Duodenal mucosa (tissue), 2 donors: ENCODE data around the gene RWDD4.
"Not testable (repeated sequence)": the region's sequence is repeated elsewhere in the genome, so short reads cannot be mapped to it uniquely, and the experiment has no call there.

Source experiments
- H3K27ac ChIP-seq: one replicate; pipeline ENCODE4 v1.7.0; 2013; ENCODE audit warnings: low read depth, low read length
- H3K27me3 ChIP-seq, 2 donors: one replicate each; pipeline ENCODE4 v1.7.0; 2013; ENCODE audit warnings: low read length in 2 of 2, control low read depth in 1 of 2; ENCODE audit not compliant: insufficient read depth in 2 of 2, control insufficient read depth in 1 of 2
- H3K36me3 ChIP-seq, 2 donors: one replicate each; pipeline ENCODE4 v1.7.0; 2013; ENCODE audit warnings: low read length in 2 of 2, control low read depth in 1 of 2; ENCODE audit not compliant: insufficient read depth in 2 of 2, control insufficient read depth in 1 of 2
- H3K4me1 ChIP-seq, 2 donors: one replicate each; pipeline ENCODE4 v1.7.0; 2013; ENCODE audit warnings: low read length in 2 of 2, control low read depth in 1 of 2; ENCODE audit not compliant: insufficient read depth in 2 of 2, control insufficient read depth in 1 of 2
- H3K4me3 ChIP-seq, 2 donors: one replicate each; pipeline ENCODE4 v1.7.0; 2013; ENCODE audit warnings: low read length in 2 of 2, low read depth in 1 of 2
- H3K9ac ChIP-seq, 2 donors: one replicate each; pipeline ENCODE4 v1.7.0; 2013; ENCODE audit warnings: low read length in 2 of 2, low read depth in 1 of 2
- H3K9me3 ChIP-seq, 2 donors: one replicate each; pipeline ENCODE4 v1.7.0; 2013; ENCODE audit warnings: low read length in 2 of 2, control low read depth in 1 of 2; ENCODE audit not compliant: control insufficient read depth in 1 of 2

The RWDD4 gene

GRCh38 chr4:183637461-183637860 lies 21.5 kb downstream of the RWDD4 start:
- Histone ChIP-seq H3K4me3 (no peak overlapping the region), H3K9ac (no peak overlapping the region), H3K27ac (no peak overlapping the region), H3K9me3 (no peaks in the 10 kb centered on the region), H3K36me3 (peaks cover 0 to 1% of the 10 kb centered on the region in 2 donors), H3K4me1 (no peaks in the 10 kb centered on the region), H3K27me3 (no peaks in the 10 kb centered on the region)

- H3K9me3 ChIP-seq, result no peaks in the 10 kb centered on the region
- no peaks in the 10 kb centered on the region for H3K36me3 ChIP-seq
- peak overlapping the region; percentile 37 to 50 for H3K4me3 ChIP-seq
- H3K4me1 ChIP-seq, result no peaks in the 10 kb centered on the region
- peak overlapping the region in 1 of 2 donors; percentile 34 for H3K9ac ChIP-seq
- no peak overlapping the region for H3K27ac ChIP-seq
- H3K27me3 ChIP-seq, result no peaks in the 10 kb centered on the region
Measured at GRCh38 chr4:183636923-183637322, 22.1 kb downstream of the RWDD4 start.

GRCh38 chr4:183636503-183636902 lies 22.5 kb downstream of the RWDD4 start:
- Histone ChIP-seq H3K4me1 (no peaks in the 10 kb centered on the region), H3K27me3 (no peaks in the 10 kb centered on the region), H3K27ac (no peak overlapping the region), H3K9me3 (no peaks in the 10 kb centered on the region), H3K4me3 (peak overlapping the region; percentile 37 to 50), H3K36me3 (no peaks in the 10 kb centered on the region), H3K9ac (peak overlapping the region in 1 of 2 donors; percentile 34)

- H3K4me3 ChIP-seq, result no peak overlapping the region
- no peaks in the 10 kb centered on the region for H3K4me1 ChIP-seq
- H3K9ac ChIP-seq, result no peak overlapping the region
- H3K36me3 ChIP-seq, result no peaks in the 10 kb centered on the region
- H3K27me3 ChIP-seq, result no peaks in the 10 kb centered on the region
- no peak overlapping the region for H3K27ac ChIP-seq
- H3K9me3 ChIP-seq, result no peaks in the 10 kb centered on the region
Measured at GRCh38 chr4:183635741-183636140, 23.2 kb downstream of the RWDD4 start.

GRCh38 chr4:183635321-183635720 lies 23.7 kb downstream of the RWDD4 start:
- Histone ChIP-seq H3K4me3 (no peak overlapping the region), H3K4me1 (no peaks in the 10 kb centered on the region), H3K9me3 (no peaks in the 10 kb centered on the region)

GRCh38 chr4:183633476-183634400 lies 25.2 kb downstream of the RWDD4 start:
- H3K27ac ChIP-seq, result no peak overlapping the region
- no peak overlapping the region for H3K4me3 ChIP-seq
- H3K27me3 ChIP-seq, result no peaks in the 10 kb centered on the region
- no peaks in the 10 kb centered on the region for H3K9me3 ChIP-seq
- no peak overlapping the region for H3K9ac ChIP-seq
- H3K36me3 ChIP-seq, result no peaks in the 10 kb centered on the region
- H3K4me1 ChIP-seq, result no peaks in the 10 kb centered on the region

More at GRCh38 chr4:183635321-183635720, 23.7 kb downstream of the RWDD4 start:
- no peaks in the 10 kb centered on the region for H3K27me3 ChIP-seq
- H3K9ac ChIP-seq, result no peak overlapping the region
- H3K36me3 ChIP-seq, result no peaks in the 10 kb centered on the region
- no peak overlapping the region for H3K27ac ChIP-seq

- Histone ChIP-seq H3K9me3 (no peaks in the 10 kb centered on the region), H3K9ac (no peak overlapping the region), H3K4me1 (no peaks in the 10 kb centered on the region), H3K27me3 (no peaks in the 10 kb centered on the region), H3K36me3 (no peaks in the 10 kb centered on the region), H3K4me3 (no peak overlapping the region), H3K27ac (no peak overlapping the region)
Measured at GRCh38 chr4:183632689-183633088, 26.3 kb downstream of the RWDD4 start.

GRCh38 chr4:183631577-183632198 lies 27.3 kb downstream of the RWDD4 start:
- Histone ChIP-seq H3K36me3 (no peaks in the 10 kb centered on the region), H3K4me3 (no peak overlapping the region), H3K27me3 (no peaks in the 10 kb centered on the region), H3K9ac (no peak overlapping the region), H3K4me1 (no peaks in the 10 kb centered on the region), H3K9me3 (no peaks in the 10 kb centered on the region), H3K27ac (no peak overlapping the region)

GRCh38 chr4:183627979-183628588 lies 30.9 kb downstream of the RWDD4 start:
- H3K9me3 ChIP-seq, result no peaks in the 10 kb centered on the region
- H3K9ac ChIP-seq, result no peak overlapping the region
- H3K36me3 ChIP-seq, result no peaks in the 10 kb centered on the region

GRCh38 chr4:183627286-183627685 lies 31.7 kb downstream of the RWDD4 start:
- not testable (repeated sequence) for H3K27ac ChIP-seq, H3K4me3 ChIP-seq, H3K27me3 ChIP-seq, H3K9ac ChIP-seq, H3K36me3 ChIP-seq, H3K4me1 ChIP-seq, H3K9me3 ChIP-seq

More at GRCh38 chr4:183627979-183628588, 30.9 kb downstream of the RWDD4 start:
- H3K4me3 ChIP-seq, result no peak overlapping the region
- no peak overlapping the region for H3K27ac ChIP-seq
- no peaks in the 10 kb centered on the region for H3K4me1 ChIP-seq
- H3K27me3 ChIP-seq, result no peaks in the 10 kb centered on the region
